Thyroid gland (tissue), 4 donors: ENCODE measurements around the gene ITM2A.

ENCODE experiments used
- CTCF ChIP-seq, 6 experiments: fragments of 200-600 bp in 3 of 6; fragments of 450-650 bp in 3 of 6; sonication (generic) in 3 of 6; IDR thresholded peaks; one replicate each; pipeline ENCODE4 v1.5.1; 2016 to 2019; ENCODE audit warnings: antibody characterized with exemption in 6 of 6, mild to moderate bottlenecking in 2 of 6, inconsistent platforms in 1 of 6, moderate library complexity in 1 of 6
- POLR2A ChIP-seq, 2 donors: fragments of 450-650 bp; IDR thresholded peaks; one replicate each; pipeline ENCODE4 v1.6.1; 2017; ENCODE audit warnings: antibody characterized with exemption in 2 of 2, mild to moderate bottlenecking in 2 of 2, moderate library complexity in 1 of 2

- TF ChIP-seq POLR2A (IDR thresholded peaks at IDR 0.05) (no peak), CTCF (IDR thresholded peaks at IDR 0.05) (no peak)
These were observed 45.0 kb upstream of the ITM2A start for GRCh38 chrX:79412166-79412565.
